ENCODE measurements around the gene STH.

DNA sequence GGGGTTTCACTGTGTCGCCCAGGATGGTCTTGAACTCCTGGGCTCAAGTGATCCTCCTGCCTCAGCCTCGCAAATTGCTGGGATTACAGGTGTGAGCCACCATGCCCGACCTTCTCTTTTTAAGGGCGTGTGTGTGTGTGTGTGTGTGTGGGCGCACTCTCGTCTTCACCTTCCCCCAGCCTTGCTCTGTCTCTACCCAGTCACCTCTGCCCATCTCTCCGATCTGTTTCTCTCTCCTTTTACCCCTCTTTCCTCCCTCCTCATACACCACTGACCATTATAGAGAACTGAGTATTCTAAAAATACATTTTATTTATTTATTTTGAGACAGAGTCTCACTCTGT lies 3.9 kb downstream of the STH start:
- TF ChIP-seq, protein P1, sequence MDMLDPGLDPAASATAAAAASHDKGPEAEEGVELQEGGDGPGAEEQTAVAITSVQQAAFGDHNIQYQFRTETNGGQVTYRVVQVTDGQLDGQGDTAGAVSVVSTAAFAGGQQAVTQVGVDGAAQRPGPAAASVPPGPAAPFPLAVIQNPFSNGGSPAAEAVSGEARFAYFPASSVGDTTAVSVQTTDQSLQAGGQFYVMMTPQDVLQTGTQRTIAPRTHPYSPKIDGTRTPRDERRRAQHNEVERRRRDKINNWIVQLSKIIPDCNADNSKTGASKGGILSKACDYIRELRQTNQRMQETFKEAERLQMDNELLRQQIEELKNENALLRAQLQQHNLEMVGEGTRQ (IDR thresholded peaks at IDR 0.05; ENCODE audit: low read depth, low read length), result no peak
- TF ChIP-seq MAZ (IDR thresholded peaks at IDR 0.05; ENCODE audit: borderline replicate concordance, low read depth, low read length) (no peak), POLR2A (IDR thresholded peaks at IDR 0.05; ENCODE audit: low read depth, low read length) (no peak), CHD1 (IDR thresholded peaks at IDR 0.05; ENCODE audit: low read depth, low read length) (no peak), RCOR1 (IDR thresholded peaks at IDR 0.05; ENCODE audit: insufficient replicate concordance, low read length) (no peak), MXI1 (IDR thresholded peaks at IDR 0.05; ENCODE audit: borderline replicate concordance, low read depth, low read length) (no peak), SMC3 (IDR thresholded peaks at IDR 0.05; ENCODE audit: low read depth, low read length) (no peak)
- TF ChIP-seq, protein P2, sequence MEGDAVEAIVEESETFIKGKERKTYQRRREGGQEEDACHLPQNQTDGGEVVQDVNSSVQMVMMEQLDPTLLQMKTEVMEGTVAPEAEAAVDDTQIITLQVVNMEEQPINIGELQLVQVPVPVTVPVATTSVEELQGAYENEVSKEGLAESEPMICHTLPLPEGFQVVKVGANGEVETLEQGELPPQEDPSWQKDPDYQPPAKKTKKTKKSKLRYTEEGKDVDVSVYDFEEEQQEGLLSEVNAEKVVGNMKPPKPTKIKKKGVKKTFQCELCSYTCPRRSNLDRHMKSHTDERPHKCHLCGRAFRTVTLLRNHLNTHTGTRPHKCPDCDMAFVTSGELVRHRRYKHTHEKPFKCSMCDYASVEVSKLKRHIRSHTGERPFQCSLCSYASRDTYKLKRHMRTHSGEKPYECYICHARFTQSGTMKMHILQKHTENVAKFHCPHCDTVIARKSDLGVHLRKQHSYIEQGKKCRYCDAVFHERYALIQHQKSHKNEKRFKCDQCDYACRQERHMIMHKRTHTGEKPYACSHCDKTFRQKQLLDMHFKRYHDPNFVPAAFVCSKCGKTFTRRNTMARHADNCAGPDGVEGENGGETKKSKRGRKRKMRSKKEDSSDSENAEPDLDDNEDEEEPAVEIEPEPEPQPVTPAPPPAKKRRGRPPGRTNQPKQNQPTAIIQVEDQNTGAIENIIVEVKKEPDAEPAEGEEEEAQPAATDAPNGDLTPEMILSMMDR (conservative IDR thresholded peaks at IDR 0.05; ENCODE audit: low read depth, low read length), result no peak

All from IMR-90 (cell line).